Breast epithelium (tissue), 3 donors: Measurements from ENCODE around the gene CARS2.

ENCODE experiments used
- POLR2A ChIP-seq: fragments of 450-650 bp; IDR thresholded peaks from one replicate; pipeline ENCODE4 v1.6.1; 2016; ENCODE audit warnings: antibody characterized with exemption, mild to moderate bottlenecking, moderate library complexity
- POLR2AphosphoS5 ChIP-seq, 3 donors: sonication (generic); formaldehyde crosslinking; IDR thresholded peaks; one replicate each; pipeline ENCODE4 v1.6.1; 2017; ENCODE audit warnings: antibody characterized with exemption in 3 of 3
- TF ChIP-seq, protein P1 (sequence below), 3 donors: fragments of 450-650 bp; IDR thresholded peaks; one replicate each; pipeline ENCODE4 v1.5.1; 2016 to 2017; ENCODE audit warnings: antibody characterized with exemption in 3 of 3, mild to moderate bottlenecking in 3 of 3, moderate library complexity in 3 of 3

GRCh38 chr13:110683921-110684320 lies 22.0 kb downstream of the CARS2 start:
- no peak for TF ChIP-seq POLR2A
- TF ChIP-seq POLR2AphosphoS5 (IDR thresholded peaks at IDR 0.05), result no peak
- TF ChIP-seq, protein P1, sequence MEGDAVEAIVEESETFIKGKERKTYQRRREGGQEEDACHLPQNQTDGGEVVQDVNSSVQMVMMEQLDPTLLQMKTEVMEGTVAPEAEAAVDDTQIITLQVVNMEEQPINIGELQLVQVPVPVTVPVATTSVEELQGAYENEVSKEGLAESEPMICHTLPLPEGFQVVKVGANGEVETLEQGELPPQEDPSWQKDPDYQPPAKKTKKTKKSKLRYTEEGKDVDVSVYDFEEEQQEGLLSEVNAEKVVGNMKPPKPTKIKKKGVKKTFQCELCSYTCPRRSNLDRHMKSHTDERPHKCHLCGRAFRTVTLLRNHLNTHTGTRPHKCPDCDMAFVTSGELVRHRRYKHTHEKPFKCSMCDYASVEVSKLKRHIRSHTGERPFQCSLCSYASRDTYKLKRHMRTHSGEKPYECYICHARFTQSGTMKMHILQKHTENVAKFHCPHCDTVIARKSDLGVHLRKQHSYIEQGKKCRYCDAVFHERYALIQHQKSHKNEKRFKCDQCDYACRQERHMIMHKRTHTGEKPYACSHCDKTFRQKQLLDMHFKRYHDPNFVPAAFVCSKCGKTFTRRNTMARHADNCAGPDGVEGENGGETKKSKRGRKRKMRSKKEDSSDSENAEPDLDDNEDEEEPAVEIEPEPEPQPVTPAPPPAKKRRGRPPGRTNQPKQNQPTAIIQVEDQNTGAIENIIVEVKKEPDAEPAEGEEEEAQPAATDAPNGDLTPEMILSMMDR (IDR thresholded peaks at IDR 0.05), result no peak
